Activated CD4-positive, alpha-beta T cell treated with anti-CD3 and anti-CD28 coated beads for 48 hours (primary cell): ENCODE results near the gene F2RL1.
"Not testable (repeated sequence)": the region's sequence is repeated elsewhere in the genome, so short reads cannot be mapped to it uniquely, and the experiment has no call there.

Source experiments
- DNase-seq: peaks from one replicate; pipeline ENCODE4 v3.0.0-alpha.2; 2020

Gene F2RL1

GRCh38 chr5:76852772-76853171, 33.9 kb downstream of the F2RL1 start:
- no peak for DNase-seq

- DNase-seq: not testable (repeated sequence)
These were observed 34.9 kb downstream of the F2RL1 start for GRCh38 chr5:76853741-76854140.

GRCh38 chr5:76854644-76855043, 35.8 kb downstream of the F2RL1 start:
- no peak for DNase-seq

GRCh38 chr5:76855501-76855900, 36.7 kb downstream of the F2RL1 start:
- not testable (repeated sequence) for DNase-seq

GRCh38 chr5:76855961-76856360, 37.1 kb downstream of the F2RL1 start:
- peak; percentile 31 for DNase-seq

- DNase-seq: not testable (repeated sequence)
These were observed 38.0 kb downstream of the F2RL1 start for GRCh38 chr5:76856800-76857199.

- no peak for DNase-seq
These were observed 40.9 kb downstream of the F2RL1 start for GRCh38 chr5:76859591-76860247.

GRCh38 chr5:76861612-76862011, 42.8 kb downstream of the F2RL1 start:
- no peak for DNase-seq

- no peak for DNase-seq
These were observed 44.2 kb downstream of the F2RL1 start for GRCh38 chr5:76863001-76863400.

GRCh38 chr5:76866503-76866902, 47.7 kb downstream of the F2RL1 start:
- DNase-seq: no peak

GRCh38 chr5:76867038-76867437, 48.2 kb downstream of the F2RL1 start:
- no peak for DNase-seq

GRCh38 chr5:76867827-76868693, 49.2 kb downstream of the F2RL1 start:
- DNase-seq: peak; percentile 74

GRCh38 chr5:76870046-76870445, 51.2 kb downstream of the F2RL1 start:
- no peak for DNase-seq

GRCh38 chr5:76874088-76874581, 55.3 kb downstream of the F2RL1 start:
- no peak for DNase-seq
